ENCODE data around the gene ANKFY1. TPM values are rescaled to one million over a fixed set of nuclear protein-coding genes. Genes with fewer than 3 reads are reported as not detected.
A peak's percentile ranks its signal among the peaks of the same experiment; 100 is the strongest.

The ANKFY1 gene, protein sequence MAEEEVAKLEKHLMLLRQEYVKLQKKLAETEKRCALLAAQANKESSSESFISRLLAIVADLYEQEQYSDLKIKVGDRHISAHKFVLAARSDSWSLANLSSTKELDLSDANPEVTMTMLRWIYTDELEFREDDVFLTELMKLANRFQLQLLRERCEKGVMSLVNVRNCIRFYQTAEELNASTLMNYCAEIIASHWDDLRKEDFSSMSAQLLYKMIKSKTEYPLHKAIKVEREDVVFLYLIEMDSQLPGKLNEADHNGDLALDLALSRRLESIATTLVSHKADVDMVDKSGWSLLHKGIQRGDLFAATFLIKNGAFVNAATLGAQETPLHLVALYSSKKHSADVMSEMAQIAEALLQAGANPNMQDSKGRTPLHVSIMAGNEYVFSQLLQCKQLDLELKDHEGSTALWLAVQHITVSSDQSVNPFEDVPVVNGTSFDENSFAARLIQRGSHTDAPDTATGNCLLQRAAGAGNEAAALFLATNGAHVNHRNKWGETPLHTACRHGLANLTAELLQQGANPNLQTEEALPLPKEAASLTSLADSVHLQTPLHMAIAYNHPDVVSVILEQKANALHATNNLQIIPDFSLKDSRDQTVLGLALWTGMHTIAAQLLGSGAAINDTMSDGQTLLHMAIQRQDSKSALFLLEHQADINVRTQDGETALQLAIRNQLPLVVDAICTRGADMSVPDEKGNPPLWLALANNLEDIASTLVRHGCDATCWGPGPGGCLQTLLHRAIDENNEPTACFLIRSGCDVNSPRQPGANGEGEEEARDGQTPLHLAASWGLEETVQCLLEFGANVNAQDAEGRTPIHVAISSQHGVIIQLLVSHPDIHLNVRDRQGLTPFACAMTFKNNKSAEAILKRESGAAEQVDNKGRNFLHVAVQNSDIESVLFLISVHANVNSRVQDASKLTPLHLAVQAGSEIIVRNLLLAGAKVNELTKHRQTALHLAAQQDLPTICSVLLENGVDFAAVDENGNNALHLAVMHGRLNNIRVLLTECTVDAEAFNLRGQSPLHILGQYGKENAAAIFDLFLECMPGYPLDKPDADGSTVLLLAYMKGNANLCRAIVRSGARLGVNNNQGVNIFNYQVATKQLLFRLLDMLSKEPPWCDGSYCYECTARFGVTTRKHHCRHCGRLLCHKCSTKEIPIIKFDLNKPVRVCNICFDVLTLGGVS
- 12.0 and 17.0 TPM in 2 replicates for total RNA-seq (2014; rRNA removed; shearing (Covaris generic))

DNA sequence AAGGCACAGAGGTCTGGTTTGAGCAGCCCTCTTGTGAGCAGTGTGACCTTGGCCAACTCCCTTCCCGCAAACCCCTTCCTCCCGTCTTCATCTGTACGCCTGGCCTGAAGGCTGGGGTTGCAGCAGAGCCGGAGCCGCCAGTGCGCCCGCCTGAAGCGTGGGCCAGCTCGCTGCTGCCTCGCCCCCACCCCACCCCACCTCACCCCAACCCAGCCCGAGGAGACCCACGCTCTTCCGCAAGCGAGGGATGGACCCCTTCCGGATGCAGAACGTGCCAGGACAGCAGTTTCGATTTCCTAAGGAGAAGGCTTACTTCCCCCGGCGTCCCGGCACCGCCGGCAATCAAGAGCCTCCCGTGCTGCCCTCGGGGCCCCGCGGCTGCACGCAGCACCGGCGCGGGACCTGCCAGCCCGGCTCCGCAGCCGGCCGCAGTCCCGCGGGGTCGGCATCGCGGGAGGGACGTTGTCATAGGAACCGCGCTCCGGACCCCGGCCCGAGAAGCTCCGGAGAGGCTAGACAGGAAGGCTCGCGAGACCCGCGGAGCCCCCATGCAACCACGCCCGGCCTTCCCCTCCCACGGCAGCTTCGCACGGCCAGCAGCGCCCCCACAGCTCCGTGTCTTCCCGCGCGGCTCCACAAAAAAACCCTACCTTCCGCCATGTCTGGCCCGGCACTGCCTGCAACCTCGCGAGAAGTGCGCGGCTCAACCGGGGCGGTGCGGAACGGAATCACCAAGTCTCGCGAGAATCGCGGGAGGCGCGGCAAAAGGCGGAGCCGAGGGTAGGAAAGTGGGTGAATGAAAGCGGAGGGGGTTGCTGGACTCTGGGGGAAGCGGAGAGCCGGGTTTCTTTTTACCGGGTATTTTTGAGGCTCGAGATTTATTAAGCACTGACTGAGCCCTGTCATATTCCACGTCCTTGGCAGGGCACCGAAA, at the start of gene ANKFY1:
Gene ANKFY1, minus strand, starts transcription at position 698 of the 934 bp plus-strand sequence. Its CDS starts 38 bp downstream, at position 660.
- peak; percentile 80 for DNase-seq (ENCODE audit: low spot score)

DNA sequence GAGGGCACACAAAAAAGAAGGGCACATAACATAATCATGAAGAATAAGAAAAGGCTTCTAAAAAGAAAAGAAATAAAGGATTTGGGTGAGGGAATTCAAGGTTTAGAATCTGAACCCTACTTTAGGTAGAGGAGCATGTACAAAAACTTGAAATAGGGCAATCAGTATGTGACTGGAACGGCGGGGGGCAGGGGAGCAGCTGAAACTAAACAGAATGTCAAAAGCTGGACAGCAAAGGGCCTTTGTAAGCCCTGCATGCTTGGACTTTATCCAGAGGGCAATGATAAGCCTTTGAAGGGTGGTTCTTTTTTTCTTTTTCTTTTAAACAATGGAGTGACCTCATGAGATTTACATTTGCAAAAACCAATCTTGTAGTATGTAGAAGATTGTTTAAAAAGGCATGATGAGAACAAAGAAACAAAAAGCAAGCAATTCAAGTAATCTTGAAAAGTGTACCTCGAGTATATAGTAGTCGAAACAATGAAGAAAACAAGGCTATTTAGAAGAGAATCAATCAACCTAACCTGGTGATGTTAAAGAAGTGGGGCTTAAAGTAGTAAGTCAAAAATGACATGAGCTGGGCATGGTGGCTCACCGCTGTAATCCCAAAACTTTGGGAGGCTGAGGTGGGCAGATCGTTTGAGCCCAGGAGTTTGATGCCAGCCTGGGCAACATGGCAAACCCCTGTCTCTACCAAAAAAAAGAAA, 46.7 kb upstream of the ANKFY1 start:
- DNase-seq (ENCODE audit: low spot score), result no peak

DNA sequence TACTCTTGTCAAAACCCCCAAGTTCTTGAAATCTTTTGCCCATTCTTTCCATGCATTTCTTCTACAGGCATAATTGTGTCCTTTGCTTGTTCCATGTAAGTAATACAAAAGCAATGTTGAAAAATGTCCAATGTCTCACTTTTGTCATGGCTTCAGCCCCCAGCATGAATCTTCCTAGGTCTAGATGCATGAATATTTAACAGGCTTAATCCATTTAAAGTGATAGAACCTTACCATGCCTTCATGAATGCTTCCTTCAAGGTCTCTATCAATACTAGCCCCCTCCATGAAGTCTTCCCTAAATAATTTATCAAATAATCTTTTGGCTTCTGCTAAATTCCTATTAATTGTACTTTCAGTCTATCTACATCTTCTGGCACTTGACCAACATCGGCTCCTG, 46.1 kb upstream of the ANKFY1 start:
- DNase-seq (ENCODE audit: low spot score), result no peak

DNA sequence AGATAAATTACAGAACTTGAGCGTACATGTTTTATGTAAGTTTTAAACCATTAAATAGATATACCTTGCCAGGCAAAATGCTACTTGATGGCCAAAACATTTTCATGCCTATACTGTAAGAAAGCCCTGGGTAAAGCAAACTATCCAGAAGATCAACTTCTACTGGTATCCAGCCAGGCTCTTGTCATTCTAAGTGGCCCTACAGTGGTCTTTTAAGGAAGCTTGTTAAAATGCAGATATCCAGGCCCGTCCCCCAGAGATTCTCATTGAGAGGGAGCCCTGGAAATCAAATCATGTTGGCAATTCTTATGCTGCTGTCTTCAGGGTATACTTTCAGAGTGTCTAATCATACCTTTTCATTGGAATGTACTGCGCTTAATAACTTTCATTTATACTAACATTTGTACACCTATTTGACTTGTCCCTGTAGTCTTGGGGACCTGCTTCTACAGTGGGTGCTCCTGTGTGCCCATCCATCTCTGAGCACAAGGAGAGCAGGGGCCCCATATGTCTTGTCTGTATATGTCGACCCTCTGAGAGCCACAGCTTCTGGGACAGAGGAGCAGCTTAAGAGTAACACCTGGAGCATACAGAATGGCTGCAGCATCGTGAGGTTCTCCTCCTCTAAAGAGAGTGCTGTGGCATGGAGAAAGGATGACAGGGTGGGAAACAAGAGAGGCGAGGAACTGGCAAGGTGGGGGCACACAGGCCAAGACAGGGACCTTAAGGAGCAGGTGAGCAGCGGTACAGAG, 43.6 kb upstream of the ANKFY1 start:
- DNase-seq (ENCODE audit: low spot score), result no peak

DNA sequence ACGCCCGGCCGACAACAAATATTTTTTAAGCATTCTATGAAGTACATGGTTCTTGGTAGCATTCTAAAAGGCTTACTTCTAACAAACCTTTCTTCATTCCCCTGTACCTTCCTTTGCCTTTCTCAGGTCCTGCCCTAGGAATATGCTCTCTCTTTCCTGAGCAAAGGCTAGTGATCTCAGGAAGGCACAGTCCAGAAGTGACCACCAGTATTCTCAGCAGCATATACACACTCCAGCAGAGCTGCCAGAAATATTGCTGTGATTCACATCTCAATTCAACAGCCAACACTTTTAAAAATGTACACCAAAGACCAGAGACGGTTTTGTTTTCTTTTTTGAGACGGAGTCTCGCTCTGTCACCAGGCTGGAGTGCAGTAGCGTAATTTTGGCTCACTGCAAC, 41.4 kb upstream of the ANKFY1 start:
- no peak for DNase-seq (ENCODE audit: low spot score)

DNA sequence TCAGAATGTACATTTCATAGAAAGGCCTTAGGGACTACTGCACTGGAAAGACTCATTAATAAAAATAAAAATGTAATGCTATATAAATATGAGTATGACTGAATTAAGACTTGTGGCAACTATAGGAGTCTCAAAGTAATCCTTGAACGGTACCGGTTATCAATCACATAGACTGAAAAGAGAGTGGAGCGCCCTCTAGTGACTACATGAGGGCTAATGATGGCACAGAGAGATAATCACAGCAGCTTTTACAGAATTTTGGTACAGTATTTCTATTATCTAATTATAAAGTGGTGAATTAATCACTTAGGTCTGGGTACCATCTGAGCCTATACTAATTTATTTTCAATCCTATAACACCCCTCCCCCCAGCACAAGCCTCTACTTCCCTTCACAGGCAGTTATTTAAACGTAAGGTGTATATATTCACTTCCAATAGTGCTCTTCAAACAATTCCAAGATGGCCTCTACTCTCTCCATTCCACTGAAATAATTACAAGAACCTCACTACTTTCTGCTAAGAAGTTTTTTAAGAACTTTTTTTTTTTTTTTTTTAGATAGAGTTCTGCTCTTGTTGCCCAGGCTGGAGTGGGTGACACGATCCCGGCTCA, 40.7 kb upstream of the ANKFY1 start:
- DNase-seq (ENCODE audit: low spot score), result no peak

DNA sequence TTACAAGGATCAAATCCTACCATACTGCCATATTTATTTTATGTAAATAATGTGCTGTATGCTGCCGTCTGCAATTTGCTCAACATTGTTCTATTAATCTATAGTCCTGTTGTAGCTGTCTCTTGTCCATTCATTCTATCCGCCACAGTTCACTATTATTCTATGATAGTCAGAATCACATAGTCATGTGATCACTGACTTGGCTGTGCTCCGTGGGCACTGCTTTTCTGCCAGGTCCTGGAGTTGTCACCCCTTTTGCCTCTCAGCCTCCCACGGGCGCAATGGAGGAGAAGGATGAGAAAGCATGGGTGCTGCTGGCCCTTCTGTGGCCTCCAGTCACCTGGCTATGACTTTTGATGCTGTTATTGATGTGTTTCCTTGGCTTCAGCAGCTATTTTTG, 37.3 kb upstream of the ANKFY1 start:
- no peak for DNase-seq (ENCODE audit: low spot score)

DNA sequence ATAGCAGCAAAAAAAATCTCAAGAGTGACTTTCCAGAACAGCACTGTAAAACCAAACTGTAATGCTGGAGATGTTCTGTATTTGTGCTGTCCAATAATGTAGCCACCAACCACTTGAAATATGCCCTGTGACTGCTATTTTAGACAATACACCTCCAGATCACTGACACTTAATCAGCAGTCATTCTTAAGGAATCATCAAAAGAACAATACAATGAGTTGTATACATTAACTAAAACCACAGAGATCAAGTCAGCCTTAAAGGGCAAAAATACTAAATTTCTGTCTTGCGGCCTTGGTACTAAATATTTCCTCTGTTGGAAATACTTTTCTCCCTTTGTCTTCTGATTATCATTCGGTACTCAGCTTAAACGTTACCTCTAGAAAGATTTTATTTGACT, 33.6 kb upstream of the ANKFY1 start:
- no peak for DNase-seq (ENCODE audit: low spot score)

DNA sequence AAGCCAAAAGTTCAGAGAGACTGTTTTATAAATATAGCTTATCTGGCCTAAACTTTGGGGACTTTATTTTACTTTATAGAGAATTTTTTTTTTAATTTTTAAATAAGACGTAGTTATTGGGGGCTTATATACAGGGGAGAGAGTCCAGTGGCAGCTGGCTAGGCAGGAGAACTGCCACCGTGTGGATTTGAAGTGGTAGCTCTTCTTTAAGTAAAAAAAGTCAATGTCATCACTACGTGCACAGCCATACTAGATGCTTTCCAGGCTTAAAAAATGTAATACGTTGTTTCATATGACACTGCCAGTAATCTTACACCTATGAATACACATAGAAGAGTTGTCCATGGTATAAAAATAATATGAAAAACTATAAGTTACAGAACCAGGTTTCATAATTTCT, 31.9 kb upstream of the ANKFY1 start:
- no peak for DNase-seq (ENCODE audit: low spot score)

DNA sequence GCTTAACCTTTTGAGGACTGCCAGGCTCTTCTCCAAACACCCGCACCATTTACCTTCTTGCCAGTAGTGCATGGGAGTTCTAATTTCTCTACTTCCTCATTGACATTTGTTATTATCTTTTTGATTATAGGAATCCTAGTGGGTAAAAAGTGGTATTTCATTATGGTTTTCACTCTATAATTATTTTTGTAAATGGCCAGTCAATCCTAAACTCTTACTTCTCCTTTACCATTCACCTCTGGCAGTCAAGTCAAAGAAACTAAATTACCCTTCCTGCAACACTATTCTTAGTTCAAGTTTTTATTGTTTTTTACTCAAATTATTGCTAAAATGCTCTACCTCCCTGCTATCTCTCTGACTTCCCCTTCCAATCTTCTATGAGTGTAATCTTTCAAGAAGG, 29.8 kb upstream of the ANKFY1 start:
- no peak for DNase-seq (ENCODE audit: low spot score)

DNA sequence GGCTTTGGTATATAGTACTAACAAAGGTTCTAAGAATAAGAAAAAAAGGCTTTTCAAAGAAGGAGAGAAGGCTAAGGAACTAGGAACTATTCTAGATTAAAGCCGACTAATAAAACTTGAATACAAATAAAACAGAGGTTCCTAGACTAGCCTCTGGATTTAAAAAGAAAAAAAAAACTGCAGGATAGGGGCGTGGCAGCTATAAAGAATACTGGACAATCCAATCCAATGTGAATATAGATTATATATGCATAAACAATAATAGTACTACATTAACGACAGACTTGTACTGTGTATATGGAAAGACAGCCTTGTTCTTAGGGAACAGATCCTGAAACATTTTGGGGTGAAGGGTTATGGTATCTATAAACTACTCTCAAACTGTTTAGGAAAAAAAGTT, 23.9 kb upstream of the ANKFY1 start:
- DNase-seq (ENCODE audit: low spot score), result no peak

DNA sequence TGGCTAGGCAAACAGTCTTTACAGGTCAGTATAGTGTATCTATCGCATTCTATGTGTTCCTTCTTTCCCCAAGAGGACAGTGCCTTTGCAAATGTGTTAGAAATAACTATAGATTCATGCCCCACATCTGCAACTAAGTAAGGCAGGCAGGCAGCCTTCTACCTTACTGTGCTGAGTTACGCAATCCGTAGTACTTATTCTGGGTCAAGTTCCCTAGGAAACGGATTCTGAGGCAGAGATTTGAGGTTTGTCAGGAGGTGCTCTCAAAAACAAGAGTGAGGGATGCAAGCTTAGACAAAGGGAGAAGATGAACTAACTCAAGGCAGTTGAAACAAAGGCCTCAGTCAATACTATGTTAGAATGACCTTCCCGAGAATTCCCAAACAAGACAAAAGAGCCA, 12.7 kb upstream of the ANKFY1 start:
- DNase-seq (ENCODE audit: low spot score), result no peak

DNA sequence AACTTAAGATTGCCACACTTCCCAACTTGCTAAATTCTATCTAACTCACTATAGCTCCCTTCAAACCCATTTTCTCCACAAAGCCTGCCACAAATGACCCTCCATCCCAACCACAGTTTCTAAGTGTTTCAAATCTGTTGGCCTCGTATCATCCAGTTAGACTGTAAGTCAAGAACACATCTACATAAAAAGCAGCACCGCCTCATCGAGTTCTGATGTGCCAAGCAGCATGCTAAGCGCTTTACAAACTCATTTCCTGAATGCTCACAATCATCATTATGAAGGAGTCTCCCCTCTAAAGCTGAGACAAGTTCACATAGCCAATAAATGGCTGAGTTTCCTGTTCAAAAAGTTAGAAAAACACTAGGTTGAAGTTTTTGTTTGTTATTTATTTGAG, 9.2 kb upstream of the ANKFY1 start:
- no peak for DNase-seq (ENCODE audit: low spot score)

DNA sequence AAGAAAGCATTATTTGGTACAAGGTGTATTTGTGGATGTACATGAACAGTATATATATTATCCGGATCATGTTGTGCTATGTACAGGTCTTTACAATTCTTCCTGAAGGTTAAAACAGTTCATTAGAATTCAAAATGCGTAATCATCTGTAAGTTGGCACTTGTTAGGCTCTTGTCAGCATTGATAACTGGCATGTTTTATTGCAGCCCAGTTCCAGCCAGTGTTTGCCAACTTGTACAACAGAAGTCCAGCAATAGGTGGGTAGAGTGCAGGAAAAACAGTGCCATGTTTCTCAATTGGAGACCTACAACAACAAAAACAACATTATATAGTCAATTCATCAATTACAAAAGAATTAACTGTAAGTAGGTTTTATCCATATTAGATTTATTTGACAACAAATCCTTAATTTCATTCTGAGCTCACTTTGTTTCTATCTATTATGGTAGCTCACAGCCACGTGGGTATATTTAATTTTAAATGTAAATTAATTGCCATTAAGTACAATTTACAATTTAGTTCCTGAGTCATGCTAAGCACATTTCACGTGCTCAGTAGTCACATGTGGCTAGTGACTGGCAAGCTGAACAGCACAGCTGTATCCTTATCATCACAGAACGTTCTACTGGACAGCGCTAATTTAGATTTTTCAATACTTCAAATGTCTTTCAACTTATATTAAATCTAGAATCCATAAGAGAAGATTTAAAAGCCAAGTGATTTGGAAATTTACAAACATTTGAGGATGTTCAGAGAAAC, 8.6 kb upstream of the ANKFY1 start:
- no peak for DNase-seq (ENCODE audit: low spot score)

DNA sequence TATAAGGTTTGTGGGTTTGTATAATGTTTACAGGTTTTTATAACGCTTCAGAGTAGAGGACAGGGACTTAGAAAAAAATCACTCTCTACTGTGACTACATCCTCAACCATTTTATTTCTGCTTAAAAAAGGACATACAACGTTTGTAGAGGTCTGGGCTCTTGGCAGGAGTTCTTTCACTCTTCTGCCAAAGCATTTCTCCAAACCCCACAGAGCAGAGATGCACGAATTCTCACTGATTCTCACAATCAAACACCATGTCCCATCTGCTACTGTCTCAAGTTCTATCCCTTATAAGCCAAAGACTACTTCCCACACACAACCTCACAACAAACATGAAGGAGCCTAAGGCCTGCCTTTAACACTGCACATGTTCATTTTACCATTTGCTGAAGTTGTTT, 7.0 kb upstream of the ANKFY1 start:
- DNase-seq (ENCODE audit: low spot score), result no peak

DNA sequence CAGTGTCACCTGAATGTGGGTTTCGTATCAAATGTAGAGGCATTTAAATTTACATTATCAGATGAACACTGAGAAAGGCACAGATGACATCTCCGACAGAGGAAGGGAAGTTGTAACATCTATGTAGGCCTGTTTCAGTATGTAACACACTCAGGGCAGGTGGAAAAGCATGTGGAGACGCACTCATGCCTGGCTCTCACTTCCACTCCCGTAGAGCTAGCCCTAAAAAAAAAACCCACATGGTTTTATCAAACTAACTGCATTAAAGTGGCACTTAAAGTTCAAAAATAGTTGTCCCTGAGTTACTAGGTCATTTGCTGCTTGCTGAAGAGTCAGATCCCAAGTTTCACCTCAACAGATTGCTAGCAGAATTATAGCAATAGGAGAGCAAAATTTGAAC, 6.1 kb upstream of the ANKFY1 start:
- no peak for DNase-seq (ENCODE audit: low spot score)

DNA sequence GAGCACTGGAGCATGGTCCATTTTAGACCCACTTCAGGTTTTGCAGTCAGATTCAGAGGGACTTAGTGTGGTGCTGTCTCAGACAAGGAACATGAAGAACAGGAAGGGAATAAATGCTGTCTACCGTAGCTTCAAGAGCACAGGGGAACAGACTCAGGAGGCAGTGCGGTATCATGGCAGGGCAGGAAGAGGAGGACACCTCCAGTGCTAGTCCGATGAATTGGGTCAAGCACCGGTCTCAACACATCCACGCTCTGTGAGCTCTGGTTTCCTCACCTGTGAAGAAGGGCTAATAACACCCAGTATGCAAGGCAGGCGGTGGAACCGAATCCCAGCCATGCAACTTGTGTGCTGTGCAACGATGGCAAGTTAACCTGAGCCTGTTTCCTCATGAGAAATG, 3.6 kb upstream of the ANKFY1 start:
- no peak for DNase-seq (ENCODE audit: low spot score)

DNA sequence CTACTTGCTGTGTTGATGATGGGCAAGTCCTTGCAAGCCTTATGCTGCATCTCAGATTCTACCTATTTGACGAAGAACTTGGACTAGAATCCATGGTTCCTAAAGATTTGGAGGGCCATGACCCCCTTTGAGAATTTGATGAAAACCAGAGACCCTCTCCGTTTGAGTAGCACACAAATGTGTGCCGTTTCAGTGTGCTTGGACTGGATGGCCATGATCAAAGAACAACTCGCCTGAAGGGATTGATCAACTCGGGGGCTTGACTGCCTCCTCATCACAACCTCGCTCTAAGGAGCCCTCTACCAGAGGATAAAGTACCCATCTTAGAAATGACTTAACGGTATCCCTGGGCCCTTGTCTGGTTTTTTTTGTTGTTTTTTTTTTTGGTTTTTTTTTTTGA, 2.8 kb upstream of the ANKFY1 start:
- DNase-seq (ENCODE audit: low spot score), result no peak

DNA sequence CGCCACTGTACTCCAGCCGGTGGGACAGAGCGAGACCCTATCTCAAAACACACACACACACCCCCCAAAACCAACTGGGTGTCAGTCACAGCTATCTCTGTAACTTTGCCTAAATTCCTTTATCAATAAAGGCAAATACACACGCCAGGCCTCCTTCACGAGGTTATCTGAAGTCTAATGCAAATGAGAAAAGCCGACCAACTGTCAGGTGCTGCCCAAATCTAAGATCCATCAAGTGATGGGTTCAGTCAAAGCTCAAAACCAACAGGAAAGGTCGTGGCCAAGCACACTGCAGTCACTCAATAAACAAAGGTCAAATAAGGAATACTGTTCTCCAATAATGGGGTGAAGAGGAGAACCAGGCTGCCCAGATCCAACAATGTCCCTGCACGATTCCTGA, 1.1 kb downstream of the ANKFY1 start:
- no peak for DNase-seq (ENCODE audit: low spot score)
